HG02852 (cell line): ENCODE measurements around the gene ERCC5.

ENCODE experiments used
- ATAC-seq: cut with Tn5 transposase; IDR thresholded peaks from one replicate; pipeline ENCODE4 v1.9.1; 2021; ENCODE audit warnings: mild to moderate bottlenecking, moderate library complexity; ENCODE audit not compliant: unreplicated experiment

ERCC5 gene

GRCh38 chr13:102839462-102839861 is 6.4 kb upstream of the ERCC5 start:
- ATAC-seq, result no peak

GRCh38 chr13:102845289-102845629 is 573 bp upstream of the ERCC5 start:
- peak; percentile 16 for ATAC-seq

- peak; percentile 37 for ATAC-seq
Measured at GRCh38 chr13:102846261-102847015, 606 bp downstream of the ERCC5 start.

- no peak for ATAC-seq
Measured at GRCh38 chr13:102847272-102848234, 1.7 kb downstream of the ERCC5 start.

- no peak for ATAC-seq
Measured at GRCh38 chr13:102848956-102849355, 3.1 kb downstream of the ERCC5 start.

GRCh38 chr13:102852556-102852955 is 6.7 kb downstream of the ERCC5 start:
- no peak for ATAC-seq

- ATAC-seq, result peak; percentile 77
Measured at GRCh38 chr13:102854675-102855074, 8.8 kb downstream of the ERCC5 start.

GRCh38 chr13:102856557-102856956 is 10.7 kb downstream of the ERCC5 start:
- no peak for ATAC-seq

- ATAC-seq, result no peak
Measured at GRCh38 chr13:102862624-102863210, 16.9 kb downstream of the ERCC5 start.

- ATAC-seq, result no peak
Measured at GRCh38 chr13:102863590-102863989, 17.8 kb downstream of the ERCC5 start.

GRCh38 chr13:102868366-102868936 is 22.6 kb downstream of the ERCC5 start:
- no peak for ATAC-seq

GRCh38 chr13:102869948-102870676 is 24.3 kb downstream of the ERCC5 start:
- ATAC-seq, result peak; percentile 17

- ATAC-seq, result peak; percentile 72
Measured at GRCh38 chr13:102870677-102871415, 25.0 kb downstream of the ERCC5 start.

GRCh38 chr13:102872131-102872530 is 26.3 kb downstream of the ERCC5 start:
- ATAC-seq, result no peak

- no peak for ATAC-seq
Measured at GRCh38 chr13:102872531-102872930, 26.7 kb downstream of the ERCC5 start.

- ATAC-seq, result peak; percentile 66
Measured at GRCh38 chr13:102873653-102874052, 27.8 kb downstream of the ERCC5 start.

- ATAC-seq, result no peak
Measured at GRCh38 chr13:102875256-102875655, 29.4 kb downstream of the ERCC5 start.

- ATAC-seq, result no peak
Measured at GRCh38 chr13:102877303-102877702, 31.5 kb downstream of the ERCC5 start.

- ATAC-seq, result no peak
Measured at GRCh38 chr13:102878481-102878880, 32.6 kb downstream of the ERCC5 start.
